ENCODE data around the gene ABCC3.

The ABCC3 gene

DNA sequence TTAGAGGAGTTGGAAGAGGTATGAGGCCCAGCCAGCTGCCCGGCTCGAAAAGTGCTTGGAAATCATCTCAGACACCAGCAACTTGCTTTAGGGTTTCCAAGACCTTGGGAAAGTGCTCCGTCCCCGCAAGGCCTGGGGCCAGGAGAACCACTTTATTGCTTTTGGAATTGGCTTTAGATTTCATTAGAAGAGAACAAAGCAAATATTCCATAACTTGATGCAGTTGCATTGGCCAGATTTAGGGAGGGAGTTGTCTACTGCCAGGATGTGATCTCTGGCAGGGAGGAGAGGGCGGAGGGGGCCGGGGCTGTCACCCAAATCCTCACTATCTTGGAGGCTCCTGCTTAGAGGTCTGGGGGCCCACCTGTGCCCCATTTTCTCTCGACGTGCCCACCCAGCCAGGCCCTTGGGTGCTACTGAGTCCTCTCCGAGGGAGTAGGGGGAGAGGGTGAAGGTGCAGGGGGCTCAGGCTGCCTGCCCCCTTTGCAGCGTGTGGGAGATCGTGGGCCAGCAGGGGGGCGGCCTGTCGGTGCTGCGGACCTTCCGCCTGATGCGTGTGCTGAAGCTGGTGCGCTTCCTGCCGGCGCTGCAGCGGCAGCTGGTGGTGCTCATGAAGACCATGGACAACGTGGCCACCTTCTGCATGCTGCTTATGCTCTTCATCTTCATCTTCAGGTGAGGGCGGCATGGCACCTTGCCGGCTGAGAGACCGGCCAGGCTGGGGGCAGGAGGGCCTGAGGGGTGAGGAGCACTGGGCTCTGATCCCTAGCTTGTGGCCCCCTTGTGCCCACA lies 43.5 kb upstream of the ABCC3 start:
- H2BK15ac ChIP-seq (ENCODE audit: low read length), result peak overlapping the region; percentile 88
- H3K36me3 ChIP-seq (replicated peaks in 1 of 2; ENCODE audit: control insufficient read depth in 2 of 2, insufficient read depth in 2 of 2, low read length in 2 of 2), result no peaks in the 10 kb centered on the region
- no CpG with 5 or more reads among the region's 24 CpGs for WGBS, 2 donors (ENCODE audit: extremely low coverage in 2 of 2, insufficient read length in 2 of 2, insufficient replicate concordance in 1 of 2)
- no peak overlapping the region for H3K14ac ChIP-seq (ENCODE audit: low read length)
- H3K4me2 ChIP-seq (ENCODE audit: insufficient read depth, low read length, poor library complexity, severe bottlenecking), result no peak overlapping the region
- no peaks in the 10 kb centered on the region for H3K9me3 ChIP-seq (replicated peaks in 1 of 2; ENCODE audit: control insufficient read depth in 2 of 2, insufficient read depth in 1 of 2, low read depth in 1 of 2, low read length in 2 of 2)
- H4K91ac ChIP-seq (ENCODE audit: low read depth, low read length, poor library complexity), result no peak overlapping the region
- H2AK5ac ChIP-seq (ENCODE audit: low read depth, low read length), result peak overlapping the region; percentile 12
- peaks cover 19 to 43% of the 10 kb centered on the region in 2 donors for H3K4me1 ChIP-seq (ENCODE audit: control insufficient read depth in 2 of 2, insufficient read depth in 1 of 2, low read depth in 1 of 2, low read length in 2 of 2)
- H2BK12ac ChIP-seq (ENCODE audit: low read length), result peak overlapping the region; percentile 88
- H3K4ac ChIP-seq (ENCODE audit: low read length), result peak overlapping the region; percentile 60
- peaks cover 0 to 6% (median 0%) of the 10 kb centered on the region in 3 experiments for H3K27me3 ChIP-seq (ENCODE audit: control insufficient read depth in 3 of 3, insufficient read depth in 3 of 3, low read depth in 1 of 3, low read length in 3 of 3)
- H3K18ac ChIP-seq (ENCODE audit: low read length), result peak overlapping the region; percentile 74
- no peaks in the 10 kb centered on the region for H3K79me1 ChIP-seq (ENCODE audit: low read depth, low read length)
- no peak overlapping the region for H3K4me3 ChIP-seq (ENCODE audit: low read length in 2 of 2)
- peak overlapping the region; percentile 1 for H3K23ac ChIP-seq (ENCODE audit: low read depth, low read length, poor library complexity)
- peak overlapping the region; percentile 29 for H2BK120ac ChIP-seq (ENCODE audit: low read depth, low read length)
- no peak overlapping the region for H4K8ac ChIP-seq (ENCODE audit: low read depth, low read length)
- peak overlapping the region; percentile 47 for H3K9ac ChIP-seq (ENCODE audit: low read depth, low read length, poor library complexity)
- no peak overlapping the region for H3K27ac ChIP-seq (replicated peaks; ENCODE audit: low read length)
- H2AFZ ChIP-seq (ENCODE audit: low read length), result no peak overlapping the region
- H2BK5ac ChIP-seq (ENCODE audit: low read length), result no peak overlapping the region
- DNase-seq (ENCODE audit: low spot score), result no peak

DNA sequence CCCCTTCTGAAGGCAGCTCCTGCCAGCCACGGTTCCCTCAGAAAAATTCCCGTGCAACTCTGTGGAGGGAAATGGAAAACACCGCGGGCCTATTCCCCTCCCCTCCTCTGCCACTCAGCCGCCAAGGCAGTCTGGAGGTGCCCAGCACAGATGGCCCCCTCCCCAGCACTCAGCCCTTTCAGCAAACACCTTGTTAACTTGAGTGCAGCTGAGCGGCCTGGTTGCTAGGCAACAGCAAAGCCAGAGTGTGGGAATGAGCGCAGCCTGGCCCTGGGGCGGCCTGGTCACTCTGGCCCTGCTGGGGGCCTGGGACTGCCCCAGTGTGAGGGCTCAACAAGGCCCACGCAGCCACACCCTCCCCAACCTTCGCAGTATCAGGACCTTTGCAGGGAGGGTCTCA lies 41.4 kb upstream of the ABCC3 start:
- Histone ChIP-seq H2BK12ac (ENCODE audit: low read length) (peak overlapping the region; percentile 51), H4K91ac (ENCODE audit: low read depth, low read length, poor library complexity) (no peak overlapping the region), H3K14ac (ENCODE audit: low read length) (no peak overlapping the region), H3K4ac (ENCODE audit: low read length) (no peak overlapping the region), H2BK15ac (ENCODE audit: low read length) (peak overlapping the region; percentile 41), H3K27ac (replicated peaks; ENCODE audit: low read length) (peak overlapping the region; percentile 37), H3K23ac (ENCODE audit: low read depth, low read length, poor library complexity) (peak overlapping the region; percentile 52), H3K4me3 (ENCODE audit: low read length in 2 of 2) (no peak overlapping the region), H3K4me1 (ENCODE audit: control insufficient read depth in 2 of 2, insufficient read depth in 1 of 2, low read depth in 1 of 2, low read length in 2 of 2) (peaks cover 18 to 38% of the 10 kb centered on the region in 2 donors), H3K18ac (ENCODE audit: low read length) (peak overlapping the region; percentile 96), H2AK5ac (ENCODE audit: low read depth, low read length) (peak overlapping the region; percentile 88), H3K9ac (ENCODE audit: low read depth, low read length, poor library complexity) (no peak overlapping the region), H4K8ac (ENCODE audit: low read depth, low read length) (no peak overlapping the region), H3K9me3 (replicated peaks in 1 of 2; ENCODE audit: control insufficient read depth in 2 of 2, insufficient read depth in 1 of 2, low read depth in 1 of 2, low read length in 2 of 2) (no peaks in the 10 kb centered on the region), H2AFZ (ENCODE audit: low read length) (no peak overlapping the region), H2BK5ac (ENCODE audit: low read length) (peak overlapping the region; percentile 85), H3K27me3 (ENCODE audit: control insufficient read depth in 3 of 3, insufficient read depth in 3 of 3, low read depth in 1 of 3, low read length in 3 of 3) (peaks cover 0 to 6% (median 0%) of the 10 kb centered on the region in 3 experiments), H3K4me2 (ENCODE audit: insufficient read depth, low read length, poor library complexity, severe bottlenecking) (peak overlapping the region; percentile 21), H3K36me3 (replicated peaks in 1 of 2; ENCODE audit: control insufficient read depth in 2 of 2, insufficient read depth in 2 of 2, low read length in 2 of 2) (peaks cover 0 to 1% of the 10 kb centered on the region in 2 donors), H3K79me1 (ENCODE audit: low read depth, low read length) (no peaks in the 10 kb centered on the region), H2BK120ac (ENCODE audit: low read depth, low read length) (no peak overlapping the region)
- peak; percentile 82 for DNase-seq (ENCODE audit: low spot score)
- no CpG with 5 or more reads among the region's 10 CpGs for WGBS, 2 donors (ENCODE audit: extremely low coverage in 2 of 2, insufficient read length in 2 of 2, insufficient replicate concordance in 1 of 2)

DNA sequence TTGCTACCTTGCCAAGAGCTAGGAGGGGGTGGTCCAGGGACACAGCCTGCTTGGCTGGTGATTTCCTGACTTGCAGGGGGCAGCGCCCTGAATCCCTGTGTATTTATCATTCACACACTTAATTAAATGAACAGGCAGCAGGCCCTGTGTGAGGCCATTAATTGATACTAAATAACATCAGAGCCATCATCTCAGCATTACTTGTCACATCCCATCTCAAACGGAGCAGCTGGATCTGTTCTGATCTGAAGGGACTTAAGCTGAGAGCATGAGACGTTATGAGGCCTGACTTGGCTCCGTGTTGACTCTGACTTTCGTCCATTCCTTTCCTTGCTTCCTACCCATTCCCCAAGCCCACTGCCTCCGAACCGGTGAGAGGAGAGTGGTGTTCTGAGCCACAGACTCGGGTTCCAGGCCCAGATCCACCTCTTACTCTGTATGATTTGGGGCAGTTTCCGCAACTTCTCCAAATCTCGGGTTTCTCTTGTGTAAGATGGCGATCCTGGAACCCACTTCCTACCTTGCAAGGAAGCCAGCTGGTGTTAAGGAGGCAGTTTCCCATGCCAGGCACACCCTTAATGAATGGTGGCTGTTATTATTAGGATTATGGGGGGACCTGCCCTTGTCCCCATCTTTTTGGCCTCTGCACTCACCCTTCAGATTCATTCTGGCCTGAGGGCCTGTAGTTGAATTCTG lies 40.4 kb upstream of the ABCC3 start:
- H3K23ac ChIP-seq (ENCODE audit: low read depth, low read length, poor library complexity), result peak overlapping the region; percentile 52
- no peak overlapping the region for H3K14ac ChIP-seq (ENCODE audit: low read length)
- H3K4me2 ChIP-seq (ENCODE audit: insufficient read depth, low read length, poor library complexity, severe bottlenecking), result no peak overlapping the region
- no peaks in the 10 kb centered on the region for H3K79me1 ChIP-seq (ENCODE audit: low read depth, low read length)
- H3K27me3 ChIP-seq (ENCODE audit: control insufficient read depth in 3 of 3, insufficient read depth in 3 of 3, low read depth in 1 of 3, low read length in 3 of 3), result peaks cover 0 to 6% (median 0%) of the 10 kb centered on the region in 3 experiments
- H2BK15ac ChIP-seq (ENCODE audit: low read length), result peak overlapping the region; percentile 68
- H2BK12ac ChIP-seq (ENCODE audit: low read length), result no peak overlapping the region
- no peaks in the 10 kb centered on the region for H3K9me3 ChIP-seq (replicated peaks in 1 of 2; ENCODE audit: control insufficient read depth in 2 of 2, insufficient read depth in 1 of 2, low read depth in 1 of 2, low read length in 2 of 2)
- H2AK5ac ChIP-seq (ENCODE audit: low read depth, low read length), result peak overlapping the region; percentile 88
- no peak overlapping the region for H2AFZ ChIP-seq (ENCODE audit: low read length)
- no CpG with 5 or more reads among the region's 11 CpGs for WGBS, 2 donors (ENCODE audit: extremely low coverage in 2 of 2, insufficient read length in 2 of 2, insufficient replicate concordance in 1 of 2)
- H3K27ac ChIP-seq (replicated peaks; ENCODE audit: low read length), result no peak overlapping the region
- no peak overlapping the region for H2BK5ac ChIP-seq (ENCODE audit: low read length)
- peaks cover 0 to 1% of the 10 kb centered on the region in 2 donors for H3K36me3 ChIP-seq (replicated peaks in 1 of 2; ENCODE audit: control insufficient read depth in 2 of 2, insufficient read depth in 2 of 2, low read length in 2 of 2)
- H4K8ac ChIP-seq (ENCODE audit: low read depth, low read length), result no peak overlapping the region
- no peak overlapping the region for H3K9ac ChIP-seq (ENCODE audit: low read depth, low read length, poor library complexity)
- peak overlapping the region; percentile 9 for H3K18ac ChIP-seq (ENCODE audit: low read length)
- H2BK120ac ChIP-seq (ENCODE audit: low read depth, low read length), result no peak overlapping the region
- no peak overlapping the region for H4K91ac ChIP-seq (ENCODE audit: low read depth, low read length, poor library complexity)
- H3K4me3 ChIP-seq (ENCODE audit: low read length in 2 of 2), result no peak overlapping the region
- peaks cover 18 to 33% of the 10 kb centered on the region in 2 donors for H3K4me1 ChIP-seq (ENCODE audit: control insufficient read depth in 2 of 2, insufficient read depth in 1 of 2, low read depth in 1 of 2, low read length in 2 of 2)
- no peak for DNase-seq (ENCODE audit: low spot score)
- no peak overlapping the region for H3K4ac ChIP-seq (ENCODE audit: low read length)

DNA sequence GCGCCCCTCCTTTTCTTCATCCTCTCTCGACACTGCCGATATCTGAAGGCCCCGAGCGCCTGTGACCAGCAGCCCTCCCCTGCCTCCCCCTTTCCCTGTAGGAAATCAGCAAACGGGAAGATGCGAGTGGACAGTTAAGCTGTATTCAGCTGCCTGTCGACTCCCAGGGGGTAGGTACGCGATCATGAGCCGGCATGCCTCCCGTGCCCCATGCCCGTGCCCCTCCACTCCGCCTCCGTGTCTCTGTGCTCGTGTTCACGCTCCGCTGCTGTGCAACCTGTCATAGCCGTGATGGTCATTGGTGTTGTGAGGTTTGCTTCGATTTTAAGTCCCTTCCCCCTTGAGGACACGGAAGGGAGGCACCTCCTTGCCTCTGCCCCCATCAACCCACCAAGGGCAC lies 39.8 kb upstream of the ABCC3 start:
- Histone ChIP-seq H3K4me1 (ENCODE audit: control insufficient read depth in 2 of 2, insufficient read depth in 1 of 2, low read depth in 1 of 2, low read length in 2 of 2) (peaks cover 17 to 28% of the 10 kb centered on the region in 2 donors), H2BK120ac (ENCODE audit: low read depth, low read length) (no peak overlapping the region), H2BK5ac (ENCODE audit: low read length) (no peak overlapping the region), H2AK5ac (ENCODE audit: low read depth, low read length) (peak overlapping the region; percentile 63), H2BK15ac (ENCODE audit: low read length) (peak overlapping the region; percentile 68), H2AFZ (ENCODE audit: low read length) (no peak overlapping the region), H3K27me3 (ENCODE audit: control insufficient read depth in 3 of 3, insufficient read depth in 3 of 3, low read depth in 1 of 3, low read length in 3 of 3) (peaks cover 0 to 6% (median 0%) of the 10 kb centered on the region in 3 experiments), H2BK12ac (ENCODE audit: low read length) (peak overlapping the region; percentile 80), H3K27ac (replicated peaks; ENCODE audit: low read length) (no peak overlapping the region), H3K14ac (ENCODE audit: low read length) (no peak overlapping the region), H3K4me3 (ENCODE audit: low read length in 2 of 2) (no peak overlapping the region), H3K18ac (ENCODE audit: low read length) (peak overlapping the region; percentile 87), H4K91ac (ENCODE audit: low read depth, low read length, poor library complexity) (no peak overlapping the region), H3K9ac (ENCODE audit: low read depth, low read length, poor library complexity) (peak overlapping the region; percentile 70), H3K4me2 (ENCODE audit: insufficient read depth, low read length, poor library complexity, severe bottlenecking) (no peak overlapping the region), H3K79me1 (ENCODE audit: low read depth, low read length) (no peaks in the 10 kb centered on the region), H3K23ac (ENCODE audit: low read depth, low read length, poor library complexity) (no peak overlapping the region), H3K4ac (ENCODE audit: low read length) (no peak overlapping the region), H3K36me3 (replicated peaks in 1 of 2; ENCODE audit: control insufficient read depth in 2 of 2, insufficient read depth in 2 of 2, low read length in 2 of 2) (peaks cover 0 to 1% of the 10 kb centered on the region in 2 donors), H3K9me3 (replicated peaks in 1 of 2; ENCODE audit: control insufficient read depth in 2 of 2, insufficient read depth in 1 of 2, low read depth in 1 of 2, low read length in 2 of 2) (no peaks in the 10 kb centered on the region), H4K8ac (ENCODE audit: low read depth, low read length) (no peak overlapping the region)
- no CpG with 5 or more reads among the region's 21 CpGs for WGBS, 2 donors (ENCODE audit: extremely low coverage in 2 of 2, insufficient read length in 2 of 2, insufficient replicate concordance in 1 of 2)
- no peak for DNase-seq (ENCODE audit: low spot score)

Measured in neuronal stem cell (in vitro differentiated cells).